Natural killer cell (primary cell): Measurements from ENCODE around the gene TMEM69. TPM values are rescaled to one million over a fixed set of nuclear protein-coding genes. Genes with fewer than 3 reads are reported as not detected.
"Not testable (repeated sequence)": the region's sequence is repeated elsewhere in the genome, so short reads cannot be mapped to it uniquely, and the experiment has no call there.

Experiments used
- ATAC-seq, 3 donors: fragments of 150-1000 bp in 2 of 3; fragments of 200-7000 bp in 1 of 3; cut with Tn5 transposase; 1 replicate in 1 of 3; 2 replicates in 2 of 3; pipeline ENCODE4 v1.10.0; 2021; ENCODE audit warnings: mild to moderate bottlenecking in 2 of 3, moderate library complexity in 2 of 3
- DNase-seq, 2 donors: peaks; one replicate each; pipeline versions ENCODE4 v3.0.0 to v3.0.0-alpha.2; 2013 to 2021; ENCODE audit warnings: mixed read lengths in 1 of 2
- H3K27ac ChIP-seq: one replicate; pipeline ENCODE4 v1.5.1; 2013; ENCODE audit warnings: mild to moderate bottlenecking, low read length
- H3K27me3 ChIP-seq: one replicate; pipeline ENCODE4 v1.6.1; 2013; ENCODE audit warnings: low read length; ENCODE audit not compliant: control insufficient read depth, insufficient read depth
- H3K36me3 ChIP-seq: one replicate; pipeline ENCODE4 v1.6.1; 2013; ENCODE audit warnings: low read length; ENCODE audit not compliant: control insufficient read depth, insufficient read depth
- H3K4me1 ChIP-seq: one replicate; pipeline ENCODE4 v1.6.1; 2013; ENCODE audit warnings: low read length; ENCODE audit not compliant: control insufficient read depth, insufficient read depth
- H3K4me3 ChIP-seq: one replicate; pipeline ENCODE4 v1.5.1; 2013; ENCODE audit warnings: low read length
- H3K9me3 ChIP-seq: one replicate; pipeline ENCODE4 v1.6.1; 2013; ENCODE audit warnings: low read length; ENCODE audit not compliant: control insufficient read depth, insufficient read depth
- H3K27ac Mint-ChIP-seq, 2 donors: one replicate each; pipeline ENCODE4 v1.8.0; 2022; ENCODE audit warnings: mild to moderate bottlenecking in 2 of 2, mixed read lengths in 2 of 2, moderate library complexity in 1 of 2
- H3K27me3 Mint-ChIP-seq, 2 donors: one replicate each; pipeline ENCODE4 v1.8.0; 2022; ENCODE audit warnings: low read depth in 2 of 2, mixed read lengths in 2 of 2
- H3K36me3 Mint-ChIP-seq: one replicate; pipeline ENCODE4 v1.8.0; 2022; ENCODE audit warnings: mixed read lengths
- H3K4me1 Mint-ChIP-seq, 2 donors: one replicate each; pipeline ENCODE4 v1.8.0; 2022; ENCODE audit warnings: mixed read lengths in 2 of 2
- H3K4me3 Mint-ChIP-seq: one replicate; pipeline ENCODE4 v1.8.0; 2022; ENCODE audit warnings: mild to moderate bottlenecking, moderate library complexity, mixed read lengths
- H3K9me3 Mint-ChIP-seq, 2 donors: one replicate each; pipeline ENCODE4 v1.8.0; 2022; ENCODE audit warnings: mixed read lengths in 2 of 2
- CTCF ChIP-seq: fragments of 200-600 bp; IDR thresholded peaks from one replicate; pipeline ENCODE4 v1.8.0; 2022; ENCODE audit warnings: antibody characterized with exemption
- WGBS: methylation state at CpG from one replicate; pipeline ENCODE4 v1.1.7; 2013; ENCODE audit warnings: missing lambda C conversion rate; ENCODE audit not compliant: insufficient coverage; 5-methylcytosine and 5-hydroxymethylcytosine counted together
- intact Hi-C: fragments of 100-400 bp; cut with micrococcal nuclease; formaldehyde crosslinking; loops from one replicate; pipeline ENCODE4 v1.14.2; 2022
- total RNA-seq, 4 donors: library from RNA; stranded (reverse); fragments of 120-200 nt in 1 of 4; gene quantifications; one replicate each; pipeline versions ENCODE4 v1.2.3 to v1.2.4, GENCODE V29; 2013 to 2022

Gene TMEM69
- total RNA-seq, 3 donors from 2014 or later (not counting 1 experiment from before 2014, with no cell fraction given), result 8.8 to 14.2 (median 9.3) TPM

GRCh38 chr1:45718289-45718688 is 30.3 kb downstream of the TMEM69 start:
- Histone ChIP-seq H3K4me3 (no peak overlapping the region), H3K4me1 (no peaks in the 10 kb centered on the region), H3K27me3 (no peaks in the 10 kb centered on the region), H3K36me3 (peaks cover 21% of the 10 kb centered on the region), H3K9me3 (no peaks in the 10 kb centered on the region), H3K27ac (no peak overlapping the region)
- Mint-ChIP-seq H3K27me3 (no peaks in the 10 kb centered on the region), H3K4me3 (no peak overlapping the region), H3K9me3 (no peaks in the 10 kb centered on the region), H3K4me1 (no peaks in the 10 kb centered on the region), H3K27ac (no peak overlapping the region), H3K36me3 (no peaks in the 10 kb centered on the region)
- ATAC-seq (no peak), DNase-seq (no peak)
- TF ChIP-seq CTCF, result no peak
- WGBS, result 100% methylated on average over 1 of the region's 1 CpG
- intact Hi-C loops, result no loop called here

- 100% methylated on average over 1 of the region's 1 CpG for WGBS
- no peak for TF ChIP-seq CTCF
- H3K27me3 Mint-ChIP-seq, result no peaks in the 10 kb centered on the region
- H3K36me3 Mint-ChIP-seq, result no peaks in the 10 kb centered on the region
- Histone ChIP-seq H3K9me3 (no peaks in the 10 kb centered on the region), H3K4me3 (no peak overlapping the region), H3K4me1 (no peaks in the 10 kb centered on the region), H3K36me3 (peaks cover 5% of the 10 kb centered on the region), H3K27ac (no peak overlapping the region), H3K27me3 (no peaks in the 10 kb centered on the region)
- no peaks in the 10 kb centered on the region for H3K4me1 Mint-ChIP-seq
- H3K4me3 Mint-ChIP-seq, result no peak overlapping the region
- no peak for ATAC-seq
- DNase-seq, result no peak
- intact Hi-C loops, result no loop called here
- H3K27ac Mint-ChIP-seq, result no peak overlapping the region
- no peaks in the 10 kb centered on the region for H3K9me3 Mint-ChIP-seq
Observed at GRCh38 chr1:45721207-45721606, 33.2 kb downstream of the TMEM69 start.

GRCh38 chr1:45722809-45723208 is 34.8 kb downstream of the TMEM69 start:
- intact Hi-C loops, result no loop called here
- Mint-ChIP-seq H3K36me3 (no peaks in the 10 kb centered on the region), H3K9me3 (no peaks in the 10 kb centered on the region), H3K27me3 (no peaks in the 10 kb centered on the region), H3K4me1 (no peaks in the 10 kb centered on the region), H3K4me3 (no peak overlapping the region), H3K27ac (no peak overlapping the region)
- no peaks in the 10 kb centered on the region for H3K27me3 ChIP-seq
- TF ChIP-seq CTCF, result no peak
- H3K4me3 ChIP-seq, result no peak overlapping the region
- H3K4me1 ChIP-seq, result no peaks in the 10 kb centered on the region
- H3K9me3 ChIP-seq, result no peaks in the 10 kb centered on the region
- WGBS, result 100% methylated on average over 1 of the region's 3 CpGs
- ATAC-seq (no peak), DNase-seq (no peak)
- no peak overlapping the region for H3K27ac ChIP-seq
- peaks cover 6% of the 10 kb centered on the region for H3K36me3 ChIP-seq

GRCh38 chr1:45723248-45723930 is 35.4 kb downstream of the TMEM69 start:
- no peaks in the 10 kb centered on the region for H3K27me3 Mint-ChIP-seq
- H3K4me3 Mint-ChIP-seq, result no peak overlapping the region
- Histone ChIP-seq H3K27ac (no peak overlapping the region), H3K4me3 (no peak overlapping the region), H3K27me3 (no peaks in the 10 kb centered on the region), H3K36me3 (peaks cover 6% of the 10 kb centered on the region), H3K4me1 (no peaks in the 10 kb centered on the region), H3K9me3 (no peaks in the 10 kb centered on the region)
- H3K36me3 Mint-ChIP-seq, result no peaks in the 10 kb centered on the region
- ATAC-seq, result no peak
- intact Hi-C loops, result no loop called here
- H3K4me1 Mint-ChIP-seq, result no peaks in the 10 kb centered on the region
- H3K9me3 Mint-ChIP-seq, result no peaks in the 10 kb centered on the region
- no peak for DNase-seq
- no peak overlapping the region for H3K27ac Mint-ChIP-seq
- TF ChIP-seq CTCF, result no peak

- H3K27me3 Mint-ChIP-seq, intact Hi-C loops, H3K36me3 Mint-ChIP-seq: not testable (repeated sequence)
Observed at GRCh38 chr1:45726007-45726406, 38.0 kb downstream of the TMEM69 start.

More at GRCh38 chr1:45726007-45726406, 38.0 kb downstream of the TMEM69 start:
- not testable (repeated sequence) for H3K9me3 ChIP-seq, H3K27ac ChIP-seq, H3K36me3 ChIP-seq, H3K27ac Mint-ChIP-seq, H3K4me3 ChIP-seq, H3K4me1 Mint-ChIP-seq, H3K9me3 Mint-ChIP-seq, DNase-seq, H3K4me3 Mint-ChIP-seq, H3K4me1 ChIP-seq, H3K27me3 ChIP-seq, ATAC-seq
- 100% methylated on average over 4 of the region's 9 CpGs for WGBS
